ENCODE data around the gene C21orf58.

Gene C21orf58

GRCh38 chr21:46255166-46255565, 68.5 kb downstream of the C21orf58 start:
- no peak for DNase-seq (ENCODE audit: low read depth)

GRCh38 chr21:46254208-46254975, 69.3 kb downstream of the C21orf58 start:
- no peak for DNase-seq (ENCODE audit: low read depth)

GRCh38 chr21:46253610-46254124, 70.0 kb downstream of the C21orf58 start:
- DNase-seq (ENCODE audit: low read depth): no peak

GRCh38 chr21:46252840-46253239, 70.8 kb downstream of the C21orf58 start:
- no peak for DNase-seq (ENCODE audit: low read depth)
